GM18909 (cell line): Measurements from ENCODE around the gene SORD.
"Not testable (repeated sequence)": the region's sequence is repeated elsewhere in the genome, so short reads cannot be mapped to it uniquely, and the experiment has no call there.

Experiments
- ATAC-seq: cut with Tn5 transposase; IDR thresholded peaks from one replicate; pipeline ENCODE4 v1.9.1; 2021; ENCODE audit warnings: mild to moderate bottlenecking; ENCODE audit not compliant: unreplicated experiment, poor library complexity

The SORD gene

GRCh38 chr15:45022871-45023658, at the start of gene SORD:
Gene SORD (plus strand): TSS chr15:45023195. CDS start chr15:45023284, 89 bp downstream.
- ATAC-seq: peak; percentile 96

- ATAC-seq: not testable (repeated sequence)
These were observed 46.8 kb upstream of the SORD start for GRCh38 chr15:44976183-44976582.

- not testable (repeated sequence) for ATAC-seq
These were observed 45.2 kb upstream of the SORD start for GRCh38 chr15:44977781-44978180.

- ATAC-seq: not testable (repeated sequence)
These were observed 43.2 kb upstream of the SORD start for GRCh38 chr15:44979617-44980339.

- not testable (repeated sequence) for ATAC-seq
These were observed 38.9 kb upstream of the SORD start for GRCh38 chr15:44984144-44984543.

GRCh38 chr15:44986346-44987055, 36.5 kb upstream of the SORD start:
- ATAC-seq: not testable (repeated sequence)

- ATAC-seq: not testable (repeated sequence)
These were observed 35.3 kb upstream of the SORD start for GRCh38 chr15:44987711-44988110.

GRCh38 chr15:44988184-44988869, 34.7 kb upstream of the SORD start:
- not testable (repeated sequence) for ATAC-seq

- ATAC-seq: not testable (repeated sequence)
These were observed 34.1 kb upstream of the SORD start for GRCh38 chr15:44988870-44989219.

- ATAC-seq: not testable (repeated sequence)
These were observed 25.4 kb upstream of the SORD start for GRCh38 chr15:44997632-44998031.

GRCh38 chr15:44999105-44999504, 23.9 kb upstream of the SORD start:
- ATAC-seq: no peak

- ATAC-seq: not testable (repeated sequence)
These were observed 21.8 kb upstream of the SORD start for GRCh38 chr15:45001180-45001579.

- not testable (repeated sequence) for ATAC-seq
These were observed 19.1 kb upstream of the SORD start for GRCh38 chr15:45003731-45004410.

GRCh38 chr15:45004590-45005175, 18.3 kb upstream of the SORD start:
- ATAC-seq: not testable (repeated sequence)

- ATAC-seq: no peak
These were observed 13.9 kb upstream of the SORD start for GRCh38 chr15:45009046-45009445.

GRCh38 chr15:45015114-45015513, 7.9 kb upstream of the SORD start:
- not testable (repeated sequence) for ATAC-seq

GRCh38 chr15:45020222-45020900, 2.6 kb upstream of the SORD start:
- ATAC-seq: not testable (repeated sequence)

- ATAC-seq: not testable (repeated sequence)
These were observed 2.1 kb upstream of the SORD start for GRCh38 chr15:45020901-45021259.

- ATAC-seq: no peak
These were observed 1.6 kb upstream of the SORD start for GRCh38 chr15:45021348-45021747.
